ENCODE results near the gene FREM1. TPM values are rescaled to one million over a fixed set of nuclear protein-coding genes. Genes with fewer than 3 reads are reported as not detected.

The FREM1 gene
- total RNA-seq, 1 donor from 2014 or later = 1.4 TPM

GRCh38 chr9:14752871-14753270, 157.4 kb downstream of the FREM1 start:
- no peak for DNase-seq

GRCh38 chr9:14752271-14752670, 158.0 kb downstream of the FREM1 start:
- no peak for DNase-seq

- no peak for DNase-seq
Observed at GRCh38 chr9:14750821-14751220, 159.4 kb downstream of the FREM1 start.

- no peak for DNase-seq
Observed at GRCh38 chr9:14749741-14750211, 160.5 kb downstream of the FREM1 start.

GRCh38 chr9:14748373-14748772, 161.9 kb downstream of the FREM1 start:
- no peak for DNase-seq

- no peak for DNase-seq
Observed at GRCh38 chr9:14747111-14747510, 163.1 kb downstream of the FREM1 start.

- no peak for DNase-seq
Observed at GRCh38 chr9:14746626-14747025, 163.6 kb downstream of the FREM1 start.

- DNase-seq = no peak
Observed at GRCh38 chr9:14744768-14745167, 165.5 kb downstream of the FREM1 start.

- DNase-seq = no peak
Observed at GRCh38 chr9:14741369-14741768, 168.9 kb downstream of the FREM1 start.

GRCh38 chr9:14733133-14733532, 177.1 kb downstream of the FREM1 start:
- no peak for DNase-seq

- no peak for DNase-seq
Observed at GRCh38 chr9:14731294-14731981, 178.8 kb downstream of the FREM1 start.

GRCh38 chr9:14730461-14730898, 179.7 kb downstream of the FREM1 start:
- DNase-seq = no peak

- DNase-seq = no peak
Observed at GRCh38 chr9:14723301-14723700, 186.9 kb downstream of the FREM1 start.

GRCh38 chr9:14722391-14723035, 187.7 kb downstream of the FREM1 start, which contains the start of gene CER1:
Gene CER1 (minus strand): TSS chr9:14722733. CDS start chr9:14722672, 61 bp downstream.
- no peak for DNase-seq

- DNase-seq = no peak
Observed at GRCh38 chr9:14719231-14719923, 190.9 kb downstream of the FREM1 start.

GRCh38 chr9:14715102-14715501, 195.1 kb downstream of the FREM1 start:
- DNase-seq = no peak

- no peak for DNase-seq
Observed at GRCh38 chr9:14713187-14713767, 197.0 kb downstream of the FREM1 start.

- no peak for DNase-seq
Observed at GRCh38 chr9:14710804-14711203, 199.4 kb downstream of the FREM1 start.

- no peak for DNase-seq
Observed at GRCh38 chr9:14706530-14707140, 203.6 kb downstream of the FREM1 start.

GRCh38 chr9:14705079-14705478, 205.1 kb downstream of the FREM1 start:
- DNase-seq = no peak

GRCh38 chr9:14704281-14704680, 205.9 kb downstream of the FREM1 start:
- no peak for DNase-seq

- DNase-seq = no peak
Observed at GRCh38 chr9:14702200-14702720, 208.0 kb downstream of the FREM1 start.

Data from occipital lobe (tissue), 2 donors.